H1 (cell line): ENCODE measurements around the gene EPHA4. TPM values are rescaled to one million over a fixed set of nuclear protein-coding genes. Genes with fewer than 3 reads are reported as not detected.

ENCODE experiments used
- NRF1 ChIP-seq: IDR thresholded peaks from 2 replicates; pipeline ENCODE4 v1.6.1; 2011; ENCODE audit warnings: mild to moderate bottlenecking, low read depth, low read length, improper control_type of control experiment
- PHF8 ChIP-seq: fragments of 200-600 bp; sonication (generic); conservative IDR thresholded peaks from 2 replicates; pipeline ENCODE4 v1.7.1; 2012; ENCODE audit warnings: low read depth, mild to moderate bottlenecking, inconsistent platforms, low read length, moderate library complexity
- SAP30 ChIP-seq: fragments of 300-600 bp; sonication (generic); IDR thresholded peaks from 2 replicates; pipeline ENCODE4 v1.7.1; 2012; ENCODE audit warnings: low read length, moderate library complexity, mild to moderate bottlenecking, inconsistent platforms; ENCODE audit not compliant: insufficient read depth, insufficient replicate concordance
- polyA plus RNA-seq, 7 experiments: library from polyadenylated mRNA; depleted of rRNA in 3 of 7; stranded (reverse) in 5 of 7; unstranded in 2 of 7; fragments of >200 nt in 5 of 7; fragments of 200-250 nt in 2 of 7; gene quantifications; 1 replicate in 5 of 7; 2 replicates in 1 of 7; 4 replicates in 1 of 7; pipeline versions ENCODE4 v1.2.1 to v1.2.3, GENCODE V29; 2011 to 2013; ENCODE audit warnings: missing spikeins in 2 of 7, mixed read lengths in 2 of 7
- total RNA-seq: library from RNA; stranded (reverse); fragmentation: NEBNext Ultra II Directional; extraction: Animal tissue kit (Norgen Biotek cat#: 25700); gene quantifications from 2 replicates; pipeline ENCODE4 v1.2.1, GENCODE V29; 2021

The EPHA4 gene
- total and polyA plus RNA-seq, 2 of the 8 experiments (the other 6 are each of a cell fraction or from before 2014, with no cell fraction given): 4.3 to 5.7 TPM

DNA sequence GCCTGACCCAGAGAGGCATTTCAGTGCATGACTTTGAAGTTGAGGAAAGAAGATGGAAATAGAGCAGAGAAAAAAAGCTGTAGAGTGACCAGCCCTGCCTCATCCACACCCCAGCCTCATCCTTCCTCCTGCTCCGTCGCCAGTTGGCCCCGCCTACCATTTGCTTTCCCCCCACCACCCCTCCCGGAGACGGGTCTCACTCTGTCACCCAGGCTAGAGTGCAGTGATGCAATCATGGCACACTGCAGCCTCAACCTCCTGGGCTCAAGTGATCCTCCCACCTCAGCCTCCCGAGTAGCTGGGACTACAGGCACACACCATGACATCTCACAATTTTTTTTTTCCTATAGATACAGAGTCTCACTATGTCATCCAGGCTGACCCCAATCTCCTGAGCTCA lies 200.8 kb downstream of the EPHA4 start (continued):
- no peak for TF ChIP-seq PHF8
- TF ChIP-seq SAP30: no peak
- TF ChIP-seq NRF1: no peak
